ENCODE results near the gene PTGR1.
"Not testable (repeated sequence)": the region's sequence is repeated elsewhere in the genome, so short reads cannot be mapped to it uniquely, and the experiment has no call there.

DNA sequence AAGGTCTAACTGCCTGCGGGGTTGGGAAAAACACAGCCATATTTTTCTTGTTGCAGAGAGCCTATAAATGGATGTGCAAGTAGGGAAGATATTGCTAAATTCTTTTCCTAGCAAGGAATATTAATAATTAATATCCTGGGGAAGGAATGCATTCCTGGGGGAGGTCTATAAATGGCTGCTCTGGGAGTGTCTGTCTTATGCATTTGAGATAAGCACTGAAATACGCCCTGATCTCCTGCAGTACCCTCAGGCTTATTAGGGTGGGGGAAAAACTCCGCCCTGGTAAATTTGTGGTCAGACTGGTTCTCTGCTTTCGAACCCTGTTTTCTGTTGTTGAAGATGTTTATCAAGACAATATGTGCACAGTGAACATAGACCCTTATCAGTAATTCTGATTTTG is 31.3 kb downstream of the PTGR1 start:
- TF ChIP-seq, protein P1, sequence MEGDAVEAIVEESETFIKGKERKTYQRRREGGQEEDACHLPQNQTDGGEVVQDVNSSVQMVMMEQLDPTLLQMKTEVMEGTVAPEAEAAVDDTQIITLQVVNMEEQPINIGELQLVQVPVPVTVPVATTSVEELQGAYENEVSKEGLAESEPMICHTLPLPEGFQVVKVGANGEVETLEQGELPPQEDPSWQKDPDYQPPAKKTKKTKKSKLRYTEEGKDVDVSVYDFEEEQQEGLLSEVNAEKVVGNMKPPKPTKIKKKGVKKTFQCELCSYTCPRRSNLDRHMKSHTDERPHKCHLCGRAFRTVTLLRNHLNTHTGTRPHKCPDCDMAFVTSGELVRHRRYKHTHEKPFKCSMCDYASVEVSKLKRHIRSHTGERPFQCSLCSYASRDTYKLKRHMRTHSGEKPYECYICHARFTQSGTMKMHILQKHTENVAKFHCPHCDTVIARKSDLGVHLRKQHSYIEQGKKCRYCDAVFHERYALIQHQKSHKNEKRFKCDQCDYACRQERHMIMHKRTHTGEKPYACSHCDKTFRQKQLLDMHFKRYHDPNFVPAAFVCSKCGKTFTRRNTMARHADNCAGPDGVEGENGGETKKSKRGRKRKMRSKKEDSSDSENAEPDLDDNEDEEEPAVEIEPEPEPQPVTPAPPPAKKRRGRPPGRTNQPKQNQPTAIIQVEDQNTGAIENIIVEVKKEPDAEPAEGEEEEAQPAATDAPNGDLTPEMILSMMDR (IDR thresholded peaks at IDR 0.05), result not testable (repeated sequence)
- TF ChIP-seq POLR2AphosphoS5 (IDR thresholded peaks at IDR 0.05; ENCODE audit: low read depth, low read length); GATA2 (CRISPR knock-in tag; IDR thresholded peaks at IDR 0.05); CHD2 (IDR thresholded peaks at IDR 0.05; ENCODE audit: low read length, partially characterized antibody); USF2 (IDR thresholded peaks at IDR 0.05; ENCODE audit: borderline replicate concordance, low read depth, low read length); EZH2phosphoT487 (IDR thresholded peaks at IDR 0.05; ENCODE audit: borderline replicate concordance, low read depth); FOXM1 (IDR thresholded peaks at IDR 0.05; ENCODE audit: low read depth); SIN3A (IDR thresholded peaks at IDR 0.05; ENCODE audit: borderline replicate concordance, low read depth, low read length); RAD21 (IDR thresholded peaks at IDR 0.05; ENCODE audit: low read length): not testable (repeated sequence)
- TF ChIP-seq, protein P2, sequence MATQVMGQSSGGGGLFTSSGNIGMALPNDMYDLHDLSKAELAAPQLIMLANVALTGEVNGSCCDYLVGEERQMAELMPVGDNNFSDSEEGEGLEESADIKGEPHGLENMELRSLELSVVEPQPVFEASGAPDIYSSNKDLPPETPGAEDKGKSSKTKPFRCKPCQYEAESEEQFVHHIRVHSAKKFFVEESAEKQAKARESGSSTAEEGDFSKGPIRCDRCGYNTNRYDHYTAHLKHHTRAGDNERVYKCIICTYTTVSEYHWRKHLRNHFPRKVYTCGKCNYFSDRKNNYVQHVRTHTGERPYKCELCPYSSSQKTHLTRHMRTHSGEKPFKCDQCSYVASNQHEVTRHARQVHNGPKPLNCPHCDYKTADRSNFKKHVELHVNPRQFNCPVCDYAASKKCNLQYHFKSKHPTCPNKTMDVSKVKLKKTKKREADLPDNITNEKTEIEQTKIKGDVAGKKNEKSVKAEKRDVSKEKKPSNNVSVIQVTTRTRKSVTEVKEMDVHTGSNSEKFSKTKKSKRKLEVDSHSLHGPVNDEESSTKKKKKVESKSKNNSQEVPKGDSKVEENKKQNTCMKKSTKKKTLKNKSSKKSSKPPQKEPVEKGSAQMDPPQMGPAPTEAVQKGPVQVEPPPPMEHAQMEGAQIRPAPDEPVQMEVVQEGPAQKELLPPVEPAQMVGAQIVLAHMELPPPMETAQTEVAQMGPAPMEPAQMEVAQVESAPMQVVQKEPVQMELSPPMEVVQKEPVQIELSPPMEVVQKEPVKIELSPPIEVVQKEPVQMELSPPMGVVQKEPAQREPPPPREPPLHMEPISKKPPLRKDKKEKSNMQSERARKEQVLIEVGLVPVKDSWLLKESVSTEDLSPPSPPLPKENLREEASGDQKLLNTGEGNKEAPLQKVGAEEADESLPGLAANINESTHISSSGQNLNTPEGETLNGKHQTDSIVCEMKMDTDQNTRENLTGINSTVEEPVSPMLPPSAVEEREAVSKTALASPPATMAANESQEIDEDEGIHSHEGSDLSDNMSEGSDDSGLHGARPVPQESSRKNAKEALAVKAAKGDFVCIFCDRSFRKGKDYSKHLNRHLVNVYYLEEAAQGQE (IDR thresholded peaks at IDR 0.05; ENCODE audit: low read depth, low read length), result not testable (repeated sequence)

Data from SK-N-SH (cell line).